Measurements from ENCODE around the gene KLK11.

The KLK11 gene

DNA sequence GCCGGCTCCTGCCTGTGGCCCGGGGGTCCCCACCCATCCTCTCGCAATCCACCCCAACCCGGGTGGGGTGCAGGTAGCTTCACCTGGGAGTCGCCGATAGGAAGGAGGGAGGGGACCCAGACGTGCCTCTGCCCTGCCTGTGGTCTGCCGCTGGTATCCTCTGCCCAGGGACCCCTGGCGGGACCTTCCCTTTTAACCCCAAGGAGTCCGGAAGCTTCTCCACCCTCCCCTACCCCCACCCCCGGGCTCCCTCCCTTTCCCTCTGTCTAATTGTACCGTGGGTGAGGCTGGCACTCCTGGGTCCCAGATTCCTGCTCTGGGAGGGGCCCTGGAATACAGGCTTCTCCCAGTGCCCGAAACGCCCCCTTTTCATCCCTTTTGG lies 6.9 kb downstream of the KLK11 start, which contains the start of gene KLK10:
KLK10 (minus strand) TSS at position 166 of the 382 bp plus-strand sequence. CDS start 579 bp downstream, outside the sequence.
- H3K27me3 ChIP-seq (replicated peaks; ENCODE audit: control insufficient read depth, insufficient read depth, low read length, poor library complexity, severe bottlenecking): peaks cover 35% of the 10 kb centered on the region
- no peaks in the 10 kb centered on the region for H3K36me3 ChIP-seq (ENCODE audit: control insufficient read depth, insufficient read depth, low read length)
- no peaks in the 10 kb centered on the region for H3K9me3 ChIP-seq (ENCODE audit: control insufficient read depth, low read length)
- no peak within 1 kb of the TSS for H3K27ac ChIP-seq (ENCODE audit: insufficient read depth, low read length, poor library complexity, severe bottlenecking)
- no peak within 1 kb of the TSS for H3K4me3 ChIP-seq (ENCODE audit: insufficient read depth, low read depth, low read length, poor library complexity, severe bottlenecking)
- peaks cover 10% of the 10 kb centered on the region for H3K4me1 ChIP-seq (ENCODE audit: control insufficient read depth, insufficient read depth, low read length, poor library complexity, severe bottlenecking)
- DNase-seq: no peak

DNA sequence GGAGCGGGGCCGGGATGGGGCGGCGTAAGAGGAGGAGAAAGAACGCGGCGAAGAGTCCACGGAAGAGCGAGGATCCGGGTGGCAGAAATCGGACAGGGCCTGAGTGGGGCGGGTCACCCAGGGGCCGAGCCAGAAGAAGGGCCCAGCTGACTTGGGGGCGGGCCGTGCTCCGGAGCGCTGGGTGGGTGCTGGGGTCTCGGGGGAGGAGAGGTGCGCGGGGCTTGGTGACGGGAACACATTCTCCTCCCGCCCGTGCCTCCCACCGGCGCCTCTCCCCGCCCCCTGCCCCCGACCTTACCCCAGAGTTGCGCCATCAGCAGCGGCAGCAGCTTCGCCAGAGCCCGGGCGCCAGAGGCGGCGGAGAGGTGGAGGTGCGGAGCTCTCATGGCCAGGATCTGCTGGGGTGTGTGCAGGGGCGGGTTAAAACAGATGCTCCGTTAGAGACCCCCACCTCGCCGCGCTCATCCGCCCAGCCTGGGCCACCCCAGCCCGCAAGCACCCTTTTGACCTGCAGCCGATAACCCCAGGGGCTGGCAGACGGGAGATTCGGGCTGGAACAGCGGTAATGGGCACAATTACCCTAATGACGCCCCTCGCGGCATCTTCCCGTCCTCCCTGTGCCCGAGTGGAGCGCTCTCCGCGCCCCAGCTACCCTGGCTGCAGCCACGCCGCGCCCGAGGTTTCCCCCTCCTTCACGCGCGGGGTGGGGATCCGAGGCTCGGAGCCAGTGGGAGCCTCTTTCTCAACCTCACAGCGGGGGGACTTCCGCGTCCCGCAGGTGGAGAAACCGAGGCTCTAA lies 7.5 kb downstream of the KLK11 start:
- Histone ChIP-seq H3K27ac (ENCODE audit: insufficient read depth, low read length, poor library complexity, severe bottlenecking) (no peak overlapping the region), H3K9me3 (ENCODE audit: control insufficient read depth, low read length) (no peaks in the 10 kb centered on the region), H3K4me1 (ENCODE audit: control insufficient read depth, insufficient read depth, low read length, poor library complexity, severe bottlenecking) (peaks cover 10% of the 10 kb centered on the region), H3K36me3 (ENCODE audit: control insufficient read depth, insufficient read depth, low read length) (no peaks in the 10 kb centered on the region), H3K27me3 (replicated peaks; ENCODE audit: control insufficient read depth, insufficient read depth, low read length, poor library complexity, severe bottlenecking) (peaks cover 35% of the 10 kb centered on the region), H3K4me3 (ENCODE audit: insufficient read depth, low read depth, low read length, poor library complexity, severe bottlenecking) (no peak overlapping the region)
- no peak for DNase-seq

GRCh38 chr19:51016798-51017683 lies 9.4 kb downstream of the KLK11 start:
- Histone ChIP-seq H3K27ac (ENCODE audit: insufficient read depth, low read length, poor library complexity, severe bottlenecking) (no peak overlapping the region), H3K27me3 (replicated peaks; ENCODE audit: control insufficient read depth, insufficient read depth, low read length, poor library complexity, severe bottlenecking) (peaks cover 35% of the 10 kb centered on the region), H3K4me3 (ENCODE audit: insufficient read depth, low read depth, low read length, poor library complexity, severe bottlenecking) (no peak overlapping the region), H3K4me1 (ENCODE audit: control insufficient read depth, insufficient read depth, low read length, poor library complexity, severe bottlenecking) (peaks cover 10% of the 10 kb centered on the region), H3K36me3 (ENCODE audit: control insufficient read depth, insufficient read depth, low read length) (no peaks in the 10 kb centered on the region), H3K9me3 (ENCODE audit: control insufficient read depth, low read length) (no peaks in the 10 kb centered on the region)
- no peak for DNase-seq

- Histone ChIP-seq H3K4me3 (ENCODE audit: insufficient read depth, low read depth, low read length, poor library complexity, severe bottlenecking) (no peak overlapping the region), H3K27me3 (replicated peaks; ENCODE audit: control insufficient read depth, insufficient read depth, low read length, poor library complexity, severe bottlenecking) (peaks cover 35% of the 10 kb centered on the region), H3K4me1 (ENCODE audit: control insufficient read depth, insufficient read depth, low read length, poor library complexity, severe bottlenecking) (peaks cover 10% of the 10 kb centered on the region), H3K27ac (ENCODE audit: insufficient read depth, low read length, poor library complexity, severe bottlenecking) (no peak overlapping the region), H3K9me3 (ENCODE audit: control insufficient read depth, low read length) (no peaks in the 10 kb centered on the region), H3K36me3 (ENCODE audit: control insufficient read depth, insufficient read depth, low read length) (no peaks in the 10 kb centered on the region)
- no peak for DNase-seq
Measured at GRCh38 chr19:51015691-51016267, 10.6 kb downstream of the KLK11 start.

GRCh38 chr19:51014242-51014641 lies 12.2 kb downstream of the KLK11 start:
- Histone ChIP-seq H3K9me3 (ENCODE audit: control insufficient read depth, low read length) (no peaks in the 10 kb centered on the region), H3K36me3 (ENCODE audit: control insufficient read depth, insufficient read depth, low read length) (no peaks in the 10 kb centered on the region), H3K27ac (ENCODE audit: insufficient read depth, low read length, poor library complexity, severe bottlenecking) (no peak overlapping the region), H3K4me3 (ENCODE audit: insufficient read depth, low read depth, low read length, poor library complexity, severe bottlenecking) (no peak overlapping the region), H3K4me1 (ENCODE audit: control insufficient read depth, insufficient read depth, low read length, poor library complexity, severe bottlenecking) (peaks cover 9% of the 10 kb centered on the region), H3K27me3 (replicated peaks; ENCODE audit: control insufficient read depth, insufficient read depth, low read length, poor library complexity, severe bottlenecking) (peaks cover 25% of the 10 kb centered on the region)
- DNase-seq: no peak

- H3K27me3 ChIP-seq (replicated peaks; ENCODE audit: control insufficient read depth, insufficient read depth, low read length, poor library complexity, severe bottlenecking): peaks cover 17% of the 10 kb centered on the region
- no peaks in the 10 kb centered on the region for H3K9me3 ChIP-seq (ENCODE audit: control insufficient read depth, low read length)
- DNase-seq: no peak
- no peak overlapping the region for H3K4me3 ChIP-seq (ENCODE audit: insufficient read depth, low read depth, low read length, poor library complexity, severe bottlenecking)
- H3K27ac ChIP-seq (ENCODE audit: insufficient read depth, low read length, poor library complexity, severe bottlenecking): no peak overlapping the region
- peaks cover 5% of the 10 kb centered on the region for H3K4me1 ChIP-seq (ENCODE audit: control insufficient read depth, insufficient read depth, low read length, poor library complexity, severe bottlenecking)
- no peaks in the 10 kb centered on the region for H3K36me3 ChIP-seq (ENCODE audit: control insufficient read depth, insufficient read depth, low read length)
Measured at GRCh38 chr19:51012661-51013190, 13.7 kb downstream of the KLK11 start.

DNA sequence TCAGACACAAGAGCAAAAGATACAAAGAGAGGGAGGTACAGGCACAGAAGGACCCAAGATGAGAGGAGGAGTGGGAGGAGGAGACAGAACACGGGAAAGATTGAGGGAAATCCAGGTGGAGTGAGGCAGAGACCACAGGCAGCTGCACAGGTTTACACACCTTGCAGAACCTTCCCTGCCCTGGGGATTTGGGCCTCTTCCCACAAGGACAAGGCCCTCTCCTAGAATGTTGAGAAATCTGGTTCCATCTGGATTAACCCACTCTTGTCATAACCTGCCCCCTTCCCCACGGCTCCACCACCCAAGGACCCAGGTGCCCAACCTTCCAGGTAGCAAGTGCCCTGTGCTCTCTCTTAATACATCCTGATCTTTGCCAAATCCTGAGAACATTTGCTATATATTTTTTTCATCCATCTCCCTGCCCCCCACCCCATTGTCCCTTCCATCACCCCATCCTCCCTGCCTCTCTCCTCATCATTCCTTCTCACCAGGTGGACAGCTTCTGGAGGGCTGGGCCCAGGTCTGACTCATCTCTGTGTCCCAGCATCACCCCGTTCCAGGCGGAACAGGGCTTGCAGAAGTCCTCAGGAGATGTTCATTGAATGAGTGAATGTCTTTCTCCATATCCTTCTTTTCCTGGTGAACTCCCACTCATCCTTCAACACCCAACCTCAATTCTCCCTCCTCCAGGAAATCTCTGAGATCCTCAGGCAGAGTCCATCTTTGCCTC lies 16.2 kb downstream of the KLK11 start:
- no peaks in the 10 kb centered on the region for H3K4me1 ChIP-seq (ENCODE audit: control insufficient read depth, insufficient read depth, low read length, poor library complexity, severe bottlenecking)
- no peak overlapping the region for H3K4me3 ChIP-seq (ENCODE audit: insufficient read depth, low read depth, low read length, poor library complexity, severe bottlenecking)
- H3K36me3 ChIP-seq (ENCODE audit: control insufficient read depth, insufficient read depth, low read length): no peaks in the 10 kb centered on the region
- H3K27me3 ChIP-seq (replicated peaks; ENCODE audit: control insufficient read depth, insufficient read depth, low read length, poor library complexity, severe bottlenecking): peaks cover 5% of the 10 kb centered on the region
- DNase-seq: no peak
- H3K27ac ChIP-seq (ENCODE audit: insufficient read depth, low read length, poor library complexity, severe bottlenecking): no peak overlapping the region
- no peaks in the 10 kb centered on the region for H3K9me3 ChIP-seq (ENCODE audit: control insufficient read depth, low read length)

DNA sequence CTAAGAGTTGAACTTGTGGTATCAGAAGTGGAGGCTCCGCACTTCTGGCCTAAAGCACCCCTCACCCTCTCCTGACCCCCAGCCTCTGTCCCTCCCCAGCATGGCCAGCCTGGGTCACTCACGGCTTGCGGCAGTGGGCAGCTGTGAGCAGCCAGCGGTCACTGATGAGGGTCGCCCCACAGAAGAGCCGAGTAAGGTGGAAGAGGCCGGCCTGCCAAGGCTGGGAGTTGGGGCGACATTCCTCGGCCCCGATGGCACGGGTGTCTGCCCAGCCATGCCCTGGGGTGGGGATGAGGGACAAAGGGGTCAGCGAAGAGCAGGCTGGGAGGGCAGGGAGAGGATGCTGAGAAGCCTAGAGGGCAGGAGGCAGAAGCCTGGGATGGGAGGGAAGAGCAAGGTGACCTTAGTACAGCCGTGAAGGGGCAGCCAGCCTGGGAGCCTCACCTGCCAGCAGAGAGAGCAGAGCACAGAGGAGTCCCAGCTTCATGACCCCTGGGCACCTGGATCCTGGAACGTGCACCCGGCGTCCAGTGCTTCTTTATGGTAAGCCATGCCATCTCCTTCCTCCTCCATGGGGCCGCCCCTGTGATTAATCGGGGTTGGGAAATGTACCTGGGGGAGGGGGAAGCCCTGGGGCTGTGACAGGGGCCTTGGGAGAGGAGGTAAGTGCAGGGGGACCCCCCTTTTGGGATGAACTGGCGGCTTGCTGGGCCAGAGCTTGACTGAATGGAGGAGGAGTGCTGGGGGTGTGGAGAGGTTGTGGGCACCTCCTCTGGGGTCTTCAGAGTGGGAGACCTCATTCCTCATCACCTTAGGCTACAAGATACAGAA lies 17.1 kb downstream of the KLK11 start:
- Histone ChIP-seq H3K4me3 (ENCODE audit: insufficient read depth, low read depth, low read length, poor library complexity, severe bottlenecking) (no peak overlapping the region), H3K9me3 (ENCODE audit: control insufficient read depth, low read length) (no peaks in the 10 kb centered on the region), H3K27ac (ENCODE audit: insufficient read depth, low read length, poor library complexity, severe bottlenecking) (no peak overlapping the region), H3K27me3 (replicated peaks; ENCODE audit: control insufficient read depth, insufficient read depth, low read length, poor library complexity, severe bottlenecking) (no peaks in the 10 kb centered on the region), H3K4me1 (ENCODE audit: control insufficient read depth, insufficient read depth, low read length, poor library complexity, severe bottlenecking) (no peaks in the 10 kb centered on the region), H3K36me3 (ENCODE audit: control insufficient read depth, insufficient read depth, low read length) (no peaks in the 10 kb centered on the region)
- no peak for DNase-seq

DNA sequence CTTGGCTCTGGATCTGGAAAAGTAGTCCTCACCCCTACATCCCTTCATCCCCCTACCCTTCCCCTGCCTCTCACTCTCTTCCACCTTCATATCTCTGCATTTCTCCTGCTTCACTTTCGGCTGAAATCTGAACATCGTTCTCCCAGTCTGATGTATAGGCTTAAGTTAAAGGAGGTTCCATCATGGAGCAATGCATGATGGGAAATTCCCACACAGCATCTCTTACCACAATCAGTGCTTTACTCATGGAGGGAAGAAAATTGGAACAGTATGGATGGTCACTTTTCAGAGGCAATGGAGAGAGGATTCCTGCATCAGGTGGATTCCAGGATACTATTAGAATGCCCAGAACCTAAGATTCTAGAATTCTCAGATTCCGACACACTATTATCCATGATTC lies 18.9 kb downstream of the KLK11 start:
- Histone ChIP-seq H3K27ac (ENCODE audit: insufficient read depth, low read length, poor library complexity, severe bottlenecking) (no peak overlapping the region), H3K9me3 (ENCODE audit: control insufficient read depth, low read length) (no peaks in the 10 kb centered on the region), H3K27me3 (replicated peaks; ENCODE audit: control insufficient read depth, insufficient read depth, low read length, poor library complexity, severe bottlenecking) (no peaks in the 10 kb centered on the region), H3K4me3 (ENCODE audit: insufficient read depth, low read depth, low read length, poor library complexity, severe bottlenecking) (no peak overlapping the region), H3K36me3 (ENCODE audit: control insufficient read depth, insufficient read depth, low read length) (no peaks in the 10 kb centered on the region), H3K4me1 (ENCODE audit: control insufficient read depth, insufficient read depth, low read length, poor library complexity, severe bottlenecking) (no peaks in the 10 kb centered on the region)
- DNase-seq: no peak

Measured in effector memory CD4-positive, alpha-beta T cell (primary cell).